ENCODE data around the gene EFNB3. TPM values are rescaled to one million over a fixed set of nuclear protein-coding genes. Genes with fewer than 3 reads are reported as not detected.

EFNB3 gene, protein sequence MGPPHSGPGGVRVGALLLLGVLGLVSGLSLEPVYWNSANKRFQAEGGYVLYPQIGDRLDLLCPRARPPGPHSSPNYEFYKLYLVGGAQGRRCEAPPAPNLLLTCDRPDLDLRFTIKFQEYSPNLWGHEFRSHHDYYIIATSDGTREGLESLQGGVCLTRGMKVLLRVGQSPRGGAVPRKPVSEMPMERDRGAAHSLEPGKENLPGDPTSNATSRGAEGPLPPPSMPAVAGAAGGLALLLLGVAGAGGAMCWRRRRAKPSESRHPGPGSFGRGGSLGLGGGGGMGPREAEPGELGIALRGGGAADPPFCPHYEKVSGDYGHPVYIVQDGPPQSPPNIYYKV
- total RNA-seq, result 42.4 TPM

DNA sequence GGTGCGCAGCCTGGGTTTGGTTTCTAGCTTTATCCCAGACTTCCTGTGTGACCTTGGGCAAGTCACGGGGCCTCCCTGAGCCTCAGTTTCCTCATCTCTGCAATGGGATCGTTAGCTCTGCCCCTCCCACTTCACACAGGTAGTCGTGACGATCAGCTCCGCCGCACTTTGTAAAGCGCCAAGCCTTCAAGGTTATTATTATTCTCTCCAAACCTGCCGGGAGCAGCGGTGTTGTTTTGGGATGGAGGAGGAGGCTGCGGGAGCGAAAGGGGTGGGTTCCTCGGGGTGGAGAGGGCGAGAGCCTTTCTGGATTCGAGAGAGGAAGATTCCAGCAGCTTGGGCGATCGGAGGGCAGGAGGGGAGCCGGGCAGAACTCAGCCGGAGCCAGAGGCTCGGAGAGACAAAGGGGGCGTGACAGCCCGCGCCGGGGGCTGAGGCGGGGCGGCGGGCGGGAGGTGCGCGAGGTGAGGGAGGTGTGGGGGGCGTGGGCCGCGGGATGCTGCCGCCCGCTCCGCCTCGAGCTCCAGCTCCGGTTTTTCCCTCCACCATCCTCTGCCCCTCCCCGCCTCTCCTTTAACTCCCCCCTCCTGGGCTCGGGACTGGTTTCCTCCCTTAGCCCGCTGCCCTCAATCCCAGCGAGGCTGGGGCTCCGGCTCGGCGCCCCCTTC, at the start of gene EFNB3:
Gene EFNB3, plus strand, starts transcription at position 602 of the 668 bp plus-strand sequence. CDS start 397 bp downstream, outside the sequence.

DNA sequence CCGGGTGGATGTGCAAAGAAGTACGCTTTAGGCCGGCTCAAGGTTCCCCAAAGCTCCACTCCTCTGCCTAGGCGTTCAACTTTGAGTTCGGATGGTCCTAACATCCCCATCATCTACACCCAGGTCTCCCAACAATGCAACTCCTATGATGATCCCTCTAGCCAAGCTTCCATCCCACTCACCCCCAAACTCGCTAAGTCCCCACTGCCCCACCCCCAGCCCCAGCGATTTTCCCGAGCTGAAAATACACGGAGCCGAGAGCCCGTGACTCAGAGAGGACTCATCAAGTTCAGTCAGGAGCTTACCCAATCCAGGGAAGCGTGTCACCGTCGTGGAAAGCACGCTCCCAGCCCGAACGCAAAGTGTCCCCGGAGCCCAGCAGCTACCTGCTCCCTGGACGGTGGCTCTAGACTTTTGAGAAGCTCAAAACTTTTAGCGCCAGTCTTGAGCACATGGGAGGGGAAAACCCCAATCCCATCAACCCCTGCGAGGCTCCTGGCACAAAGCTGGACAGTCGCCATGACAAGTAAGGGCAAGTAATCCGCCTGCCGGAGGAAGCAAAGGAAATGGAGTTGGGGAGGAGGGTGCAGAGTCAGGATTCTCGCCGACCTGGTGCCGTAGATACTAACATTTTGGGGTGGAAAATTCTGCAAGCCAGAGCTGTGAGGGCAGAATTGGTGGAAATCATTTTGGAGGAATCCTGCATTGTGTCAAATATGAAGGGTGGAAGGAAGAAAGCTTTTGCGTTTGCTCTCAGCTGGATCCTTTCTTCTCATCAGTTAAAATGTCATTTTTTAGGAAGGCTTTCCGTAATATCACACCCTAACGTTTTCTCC, 17.7 kb upstream of the EFNB3 start, which contains the start of gene TP53:
Gene TP53, minus strand, starts transcription at position 419 of the 836 bp plus-strand sequence. CDS start 10,896 bp downstream, outside the sequence.

DNA sequence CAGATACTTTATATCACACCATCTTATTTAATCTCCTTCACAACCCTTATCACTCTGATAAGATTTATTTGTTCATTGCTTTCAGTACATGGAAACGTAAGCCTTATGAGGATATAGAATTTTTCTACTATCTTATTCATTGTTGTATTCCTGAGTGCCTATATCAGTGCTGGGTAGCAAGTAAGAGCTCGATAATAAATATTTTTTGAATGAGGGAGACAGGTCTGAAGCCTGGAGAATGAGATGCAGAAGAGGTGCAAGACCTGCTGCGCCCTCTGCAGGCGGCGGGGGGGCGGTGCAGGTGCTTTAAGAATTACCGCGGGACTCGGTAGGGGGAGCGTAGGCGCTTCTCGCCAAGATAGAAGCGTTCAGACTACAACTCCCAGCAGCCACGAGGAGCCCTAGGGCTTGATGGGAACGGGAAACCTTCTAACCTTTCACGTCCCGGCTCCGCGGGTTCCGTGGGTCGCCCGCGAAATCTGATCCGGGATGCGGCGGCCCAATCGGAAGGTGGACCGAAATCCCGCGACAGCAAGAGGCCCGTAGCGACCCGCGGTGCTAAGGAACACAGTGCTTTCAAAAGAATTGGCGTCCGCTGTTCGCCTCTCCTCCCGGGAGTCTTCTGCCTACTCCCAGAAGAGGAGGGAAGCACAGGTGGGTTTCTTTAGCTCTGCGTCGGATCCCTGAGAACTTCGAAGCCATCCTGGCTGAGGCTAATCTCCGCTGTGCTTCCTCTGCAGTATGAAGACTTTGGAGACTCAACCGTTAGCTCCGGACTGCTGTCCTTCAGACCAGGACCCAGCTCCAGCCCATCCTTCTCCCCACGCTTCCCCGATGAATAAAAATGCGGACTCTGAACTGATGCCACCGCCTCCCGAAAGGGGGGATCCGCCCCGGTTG, 16.8 kb upstream of the EFNB3 start, which contains the start of gene WRAP53:
Gene WRAP53, plus strand, starts transcription at position 570 of the 900 bp plus-strand sequence. Its CDS starts 172 bp downstream, at position 742.

DNA sequence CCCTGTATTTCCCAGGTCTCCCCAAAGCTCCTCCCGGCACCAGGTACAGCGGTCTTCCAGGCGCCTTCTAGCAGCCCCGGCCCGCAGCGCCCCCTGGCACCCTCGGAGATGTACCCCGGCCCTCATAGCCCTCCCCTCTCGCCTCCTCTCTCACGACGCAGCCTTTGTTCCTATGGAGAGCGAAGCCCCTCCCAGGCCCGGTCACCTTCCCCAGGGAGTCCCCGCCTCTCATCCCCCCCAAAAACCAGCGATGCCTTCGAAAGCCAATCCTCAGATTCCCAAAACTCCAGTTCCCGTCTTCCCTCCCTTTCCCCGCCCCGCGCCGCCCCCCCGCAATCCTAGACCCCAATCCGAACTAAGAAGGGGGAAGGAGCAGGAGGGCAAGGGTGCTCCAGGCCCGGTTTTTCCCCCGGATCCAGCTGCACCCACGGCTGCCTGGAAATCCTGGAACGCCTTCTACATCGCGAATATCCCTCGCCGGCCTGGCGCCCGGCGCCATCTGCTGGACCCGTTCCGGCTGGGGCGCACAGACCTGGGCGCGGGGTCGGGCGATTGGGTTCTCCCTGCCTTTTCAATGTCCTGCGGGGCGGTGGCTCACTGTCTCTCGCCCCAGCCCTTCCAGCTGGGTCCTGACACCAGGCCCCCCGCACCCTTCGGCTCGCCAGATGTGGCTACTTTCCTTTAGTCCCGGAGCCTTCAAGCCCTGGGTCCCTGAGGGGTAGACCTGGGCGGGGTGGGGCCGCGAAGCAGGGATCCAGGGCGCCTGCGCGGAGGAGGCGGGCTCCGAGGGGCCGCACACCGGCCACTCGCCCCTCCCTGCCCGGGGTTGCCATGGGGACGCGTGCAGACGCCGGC, 12.1 kb downstream of the EFNB3 start, which contains the start of gene DNAH2:
Gene DNAH2, plus strand, starts transcription at position 844 of the 855 bp plus-strand sequence. CDS start 1,991 bp downstream, outside the sequence.

Other genes starting within 250 kb of the EFNB3 start
- gene ZBTB4, start 225.6 kb upstream of the EFNB3 start, total RNA-seq, result 25.6 TPM
- not detected for gene SLC35G6, start 223.8 kb upstream of the EFNB3 start, total RNA-seq
- 65.7 TPM for gene POLR2A, start 220.8 kb upstream of the EFNB3 start, total RNA-seq
- 4.8 TPM for gene TNFSF12, start 156.1 kb upstream of the EFNB3 start, total RNA-seq
- gene TNFSF13, start 146.5 kb upstream of the EFNB3 start, total RNA-seq, result 1.6 TPM
- 76.6 TPM for gene SENP3, start 143.3 kb upstream of the EFNB3 start, total RNA-seq
- 5.5 TPM for gene CD68, start 125.6 kb upstream of the EFNB3 start, total RNA-seq
- 44.1 TPM for gene MPDU1, start 121.3 kb upstream of the EFNB3 start, total RNA-seq
- 1.4 TPM for gene SOX15, start 115.1 kb upstream of the EFNB3 start, total RNA-seq
- 46.1 TPM for gene FXR2, start 90.3 kb upstream of the EFNB3 start, total RNA-seq
- gene SAT2, start 77.4 kb upstream of the EFNB3 start, total RNA-seq, result 30.7 TPM
- gene SHBG, start 75.1 kb upstream of the EFNB3 start, total RNA-seq, result not detected
- gene ATP1B2, start 54.3 kb upstream of the EFNB3 start, total RNA-seq, result 27.5 TPM
- 10.6 TPM for gene TP53, start 17.7 kb upstream of the EFNB3 start, total RNA-seq
- 7.8 TPM for gene WRAP53, start 16.7 kb upstream of the EFNB3 start, total RNA-seq
- gene DNAH2, start 12.5 kb downstream of the EFNB3 start, total RNA-seq, result 2.5 TPM
- gene KDM6B, start 129.0 kb downstream of the EFNB3 start, total RNA-seq, result 13.1 TPM
- 2.3 TPM for gene TMEM88, start 149.9 kb downstream of the EFNB3 start, total RNA-seq
- 42.2 TPM for gene NAA38, start 152.4 kb downstream of the EFNB3 start, total RNA-seq
- 22.6 TPM for gene CYB5D1, start 152.8 kb downstream of the EFNB3 start, total RNA-seq
- 206 TPM for gene CHD3, start 183.6 kb downstream of the EFNB3 start, total RNA-seq
- gene RNF227, start 211.1 kb downstream of the EFNB3 start, total RNA-seq, result 8.1 TPM
- 3.7 TPM for gene KCNAB3, start 224.7 kb downstream of the EFNB3 start, total RNA-seq
- gene TRAPPC1, start 226.7 kb downstream of the EFNB3 start, total RNA-seq, result 21.9 TPM
- 31.6 TPM for gene CNTROB, start 227.0 kb downstream of the EFNB3 start, total RNA-seq

Measured in diencephalon (tissue), 1 donor.